Astrocyte (in vitro differentiated cells and primary cell): ENCODE measurements around the gene EPDR1.

Experiments used
- EZH2 ChIP-seq: IDR thresholded peaks from 2 replicates; pipeline ENCODE4 v1.6.1; 2012; ENCODE audit warnings: mild to moderate bottlenecking, low read length, inconsistent platforms; ENCODE audit not compliant: insufficient read depth
- TF ChIP-seq, protein P1 (sequence below): IDR thresholded peaks from 2 replicates; pipeline ENCODE4 v1.5.1; 2011; ENCODE audit warnings: low read depth, mild to moderate bottlenecking, inconsistent platforms, low read length, moderate library complexity; ENCODE audit not compliant: insufficient read depth

DNA sequence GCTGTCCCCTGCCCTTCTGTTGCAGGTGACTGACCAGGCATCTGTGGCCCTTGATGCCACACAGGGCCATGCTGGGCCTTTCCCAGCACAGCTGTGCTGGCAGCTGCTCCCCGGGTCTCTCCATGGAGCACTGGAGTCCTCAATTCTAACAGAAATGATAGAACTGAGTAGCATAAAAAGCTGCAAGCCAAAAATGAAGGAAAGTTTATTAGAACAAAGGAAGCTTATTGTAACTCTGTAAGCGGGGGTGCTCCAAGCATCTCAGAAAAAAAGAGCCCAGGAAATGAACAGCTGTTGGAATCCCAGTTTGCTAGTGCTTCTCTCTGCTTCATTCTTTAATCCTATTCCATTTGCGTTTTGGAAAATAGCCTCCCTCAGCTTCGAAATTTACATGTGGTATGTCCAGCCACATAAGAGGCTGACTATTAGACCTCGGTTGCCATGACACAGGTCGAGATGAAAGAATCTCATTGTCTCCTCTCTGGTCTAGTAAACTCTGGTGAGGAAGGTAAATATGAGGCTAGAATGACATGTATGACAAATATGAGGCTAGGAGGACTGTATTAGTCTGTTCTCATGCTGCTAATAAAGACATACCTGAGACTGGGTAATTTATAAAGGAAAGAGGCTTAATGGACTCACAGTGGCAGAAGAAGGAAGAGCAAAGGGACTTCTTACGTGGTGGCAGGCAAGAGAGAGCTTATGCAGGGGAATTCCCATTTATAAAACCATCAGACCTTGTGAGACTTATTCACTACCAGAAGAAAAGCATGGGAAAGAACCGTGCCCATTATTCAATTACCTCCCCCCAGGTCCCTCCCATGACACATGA, 23.7 kb downstream of the EPDR1 start:
- no peak for TF ChIP-seq EZH2
- TF ChIP-seq, protein P1, sequence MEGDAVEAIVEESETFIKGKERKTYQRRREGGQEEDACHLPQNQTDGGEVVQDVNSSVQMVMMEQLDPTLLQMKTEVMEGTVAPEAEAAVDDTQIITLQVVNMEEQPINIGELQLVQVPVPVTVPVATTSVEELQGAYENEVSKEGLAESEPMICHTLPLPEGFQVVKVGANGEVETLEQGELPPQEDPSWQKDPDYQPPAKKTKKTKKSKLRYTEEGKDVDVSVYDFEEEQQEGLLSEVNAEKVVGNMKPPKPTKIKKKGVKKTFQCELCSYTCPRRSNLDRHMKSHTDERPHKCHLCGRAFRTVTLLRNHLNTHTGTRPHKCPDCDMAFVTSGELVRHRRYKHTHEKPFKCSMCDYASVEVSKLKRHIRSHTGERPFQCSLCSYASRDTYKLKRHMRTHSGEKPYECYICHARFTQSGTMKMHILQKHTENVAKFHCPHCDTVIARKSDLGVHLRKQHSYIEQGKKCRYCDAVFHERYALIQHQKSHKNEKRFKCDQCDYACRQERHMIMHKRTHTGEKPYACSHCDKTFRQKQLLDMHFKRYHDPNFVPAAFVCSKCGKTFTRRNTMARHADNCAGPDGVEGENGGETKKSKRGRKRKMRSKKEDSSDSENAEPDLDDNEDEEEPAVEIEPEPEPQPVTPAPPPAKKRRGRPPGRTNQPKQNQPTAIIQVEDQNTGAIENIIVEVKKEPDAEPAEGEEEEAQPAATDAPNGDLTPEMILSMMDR, result no peak
